Nephron (organoid): ENCODE data around the gene TMEM120B.
A peak's percentile ranks its signal among the peaks of the same experiment; 100 is the strongest.

Source experiments
- H3K27ac Mint-ChIP-seq, 3 experiments: 2 replicates each; pipeline ENCODE4 v1.8.0; 2020; ENCODE audit warnings: mixed read lengths in 3 of 3, mild to moderate bottlenecking in 2 of 3, moderate library complexity in 1 of 3
- H3K27me3 Mint-ChIP-seq: 2 replicates; pipeline ENCODE4 v1.8.0; 2021; ENCODE audit warnings: low read depth, mild to moderate bottlenecking, moderate library complexity, mixed read lengths
- H3K36me3 Mint-ChIP-seq: 2 replicates; pipeline ENCODE4 v1.8.0; 2020; ENCODE audit warnings: low read depth, mixed read lengths
- H3K4me1 Mint-ChIP-seq: 2 replicates; pipeline ENCODE4 v1.8.0; 2020; ENCODE audit warnings: mixed read lengths
- H3K4me3 Mint-ChIP-seq, 3 experiments: 2 replicates each; pipeline ENCODE4 v1.8.0; 2020; ENCODE audit warnings: mild to moderate bottlenecking in 3 of 3, mixed read lengths in 3 of 3, moderate library complexity in 2 of 3
- H3K9me3 Mint-ChIP-seq: 2 replicates; pipeline ENCODE4 v1.8.0; 2020; ENCODE audit warnings: mixed read lengths
- TF ChIP-seq, protein P1 (sequence below), 3 experiments: fragments of 200-600 bp; sonication (generic); IDR thresholded peaks; one replicate each; pipeline ENCODE4 v1.5.0; 2021; ENCODE audit warnings: antibody characterized with exemption in 3 of 3; ENCODE audit not compliant: unreplicated experiment in 3 of 3

Gene TMEM120B

DNA sequence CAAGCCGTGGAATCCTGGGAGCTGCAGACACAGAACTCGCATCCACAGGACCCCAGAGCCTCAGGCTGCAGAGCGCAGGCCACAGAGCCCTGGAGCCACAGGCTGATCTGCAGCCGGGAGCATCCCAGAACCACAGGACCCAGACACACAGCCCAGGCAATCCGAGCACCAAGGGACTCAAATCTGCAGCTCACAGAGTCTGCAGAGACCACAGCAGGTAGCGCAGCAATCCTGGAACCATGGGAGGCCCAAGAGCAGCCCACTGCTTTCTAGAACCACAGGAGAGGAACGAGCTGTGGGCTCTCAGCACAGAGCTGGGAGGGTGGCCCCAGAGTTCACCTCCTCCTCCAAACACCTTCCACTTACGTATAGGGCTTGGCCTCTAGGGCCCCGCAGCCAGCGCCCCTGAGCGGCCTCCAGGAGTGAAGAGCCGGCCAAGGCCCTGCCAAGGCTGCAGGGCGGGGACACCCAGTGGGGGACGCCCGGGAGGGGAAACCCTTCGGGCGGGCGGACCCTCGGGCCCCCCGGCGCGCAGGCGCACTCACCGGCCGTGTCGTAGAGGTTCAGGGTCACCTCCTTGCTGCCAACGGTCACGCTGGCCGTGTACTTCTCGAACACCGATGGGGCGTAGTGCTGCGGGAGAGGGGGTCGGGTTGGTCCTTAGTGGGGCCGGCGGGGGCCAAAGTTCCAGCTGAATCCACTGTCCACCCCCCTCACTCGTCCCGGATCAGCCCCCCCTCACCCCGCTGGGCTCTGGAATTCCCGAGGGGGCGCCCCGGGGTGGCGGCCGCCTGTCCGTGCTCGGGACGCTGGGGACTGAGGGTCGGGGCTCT is 80.3 kb downstream of the TMEM120B start:
- H3K27me3 Mint-ChIP-seq: peaks cover 7% of the 10 kb centered on the region
- H3K36me3 Mint-ChIP-seq: peaks cover 11% of the 10 kb centered on the region
- no peaks in the 10 kb centered on the region for H3K9me3 Mint-ChIP-seq
- H3K4me1 Mint-ChIP-seq: peaks cover 42% of the 10 kb centered on the region
- peak overlapping the region; percentile 79 to 84 (median 83) for H3K4me3 Mint-ChIP-seq
- TF ChIP-seq, protein P1, sequence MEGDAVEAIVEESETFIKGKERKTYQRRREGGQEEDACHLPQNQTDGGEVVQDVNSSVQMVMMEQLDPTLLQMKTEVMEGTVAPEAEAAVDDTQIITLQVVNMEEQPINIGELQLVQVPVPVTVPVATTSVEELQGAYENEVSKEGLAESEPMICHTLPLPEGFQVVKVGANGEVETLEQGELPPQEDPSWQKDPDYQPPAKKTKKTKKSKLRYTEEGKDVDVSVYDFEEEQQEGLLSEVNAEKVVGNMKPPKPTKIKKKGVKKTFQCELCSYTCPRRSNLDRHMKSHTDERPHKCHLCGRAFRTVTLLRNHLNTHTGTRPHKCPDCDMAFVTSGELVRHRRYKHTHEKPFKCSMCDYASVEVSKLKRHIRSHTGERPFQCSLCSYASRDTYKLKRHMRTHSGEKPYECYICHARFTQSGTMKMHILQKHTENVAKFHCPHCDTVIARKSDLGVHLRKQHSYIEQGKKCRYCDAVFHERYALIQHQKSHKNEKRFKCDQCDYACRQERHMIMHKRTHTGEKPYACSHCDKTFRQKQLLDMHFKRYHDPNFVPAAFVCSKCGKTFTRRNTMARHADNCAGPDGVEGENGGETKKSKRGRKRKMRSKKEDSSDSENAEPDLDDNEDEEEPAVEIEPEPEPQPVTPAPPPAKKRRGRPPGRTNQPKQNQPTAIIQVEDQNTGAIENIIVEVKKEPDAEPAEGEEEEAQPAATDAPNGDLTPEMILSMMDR (IDR thresholded peaks at IDR 0.05; ENCODE audit: unreplicated experiment in 3 of 3): no peak
- H3K27ac Mint-ChIP-seq: peak overlapping the region; percentile 48 to 83 (median 60)

DNA sequence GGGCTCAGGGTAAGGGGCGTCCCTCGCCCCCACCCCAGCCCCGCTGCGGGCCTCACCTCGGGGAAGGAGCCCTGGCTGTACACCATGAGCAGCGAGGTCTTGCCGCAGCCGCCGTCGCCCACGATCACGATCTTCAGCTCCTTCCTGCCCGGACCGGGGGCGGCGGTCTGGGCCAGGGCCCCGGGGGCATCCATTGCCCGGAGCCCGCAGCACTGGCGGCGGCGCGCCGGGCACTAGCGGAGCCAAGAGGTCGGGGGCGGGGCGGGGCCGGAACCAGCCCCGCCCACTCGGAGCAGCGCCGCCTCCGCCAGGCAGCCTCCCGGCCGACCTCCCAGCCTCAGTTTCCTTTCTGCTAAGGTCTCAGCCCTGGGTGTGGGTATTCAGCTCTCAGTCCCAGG is 80.9 kb downstream of the TMEM120B start, which contains the start of gene RHOF:
Gene RHOF, minus strand, starts transcription at position 249 of the 398 bp plus-strand sequence. Its CDS starts 55 bp downstream, at position 194.
- Mint-ChIP-seq H3K9me3 (no peaks in the 10 kb centered on the region), H3K27ac (peak within 1 kb of the TSS; percentile 86 to 95 (median 87)), H3K27me3 (peaks cover 7% of the 10 kb centered on the region), H3K4me3 (peak within 1 kb of the TSS; percentile 81 to 86 (median 84)), H3K4me1 (peaks cover 46% of the 10 kb centered on the region), H3K36me3 (peaks cover 14% of the 10 kb centered on the region)
- TF ChIP-seq, protein P1 (IDR thresholded peaks at IDR 0.05; ENCODE audit: unreplicated experiment in 3 of 3): no peak

DNA sequence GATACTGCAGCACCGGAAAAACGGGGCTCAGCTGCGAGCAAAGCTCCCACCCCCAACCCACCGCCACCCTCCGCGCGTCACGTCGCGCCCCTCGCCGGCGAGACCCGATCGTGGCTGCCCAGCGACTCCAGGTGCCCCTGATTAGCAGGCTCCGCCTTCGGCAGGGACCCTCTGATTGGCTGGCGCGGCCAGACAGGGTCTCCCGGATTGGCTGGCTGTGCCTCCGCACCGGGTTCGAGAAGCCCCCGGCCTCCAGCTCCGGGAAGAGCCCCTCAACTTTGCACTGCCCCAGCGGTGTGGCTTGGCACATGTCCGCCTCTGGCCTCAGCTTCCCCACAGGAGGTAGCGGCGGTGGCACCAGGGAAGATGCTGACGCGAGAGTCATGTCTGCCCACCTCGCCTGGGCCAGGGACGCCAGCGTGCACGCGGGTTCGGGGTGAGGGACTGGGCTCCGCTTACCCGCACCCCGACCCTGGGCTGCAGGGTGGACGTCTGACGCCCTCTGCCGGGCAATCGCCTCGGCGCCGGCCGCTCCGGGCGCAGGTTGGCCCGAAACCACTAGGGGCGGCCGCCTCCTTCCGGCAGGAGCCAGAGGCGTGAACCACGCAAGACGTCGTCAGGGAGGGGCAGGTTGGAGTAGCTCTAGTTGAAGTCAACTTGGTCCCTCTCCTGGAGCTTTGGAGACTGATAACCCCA is 81.4 kb downstream of the TMEM120B start:
- peaks cover 7% of the 10 kb centered on the region for H3K27me3 Mint-ChIP-seq
- H3K27ac Mint-ChIP-seq: peak overlapping the region; percentile 86 to 95 (median 87)
- TF ChIP-seq, protein P1 (IDR thresholded peaks at IDR 0.05; ENCODE audit: unreplicated experiment in 3 of 3): peak; percentile 99 to 100 (median 100)
- H3K4me3 Mint-ChIP-seq: peak overlapping the region; percentile 81 to 86 (median 83)
- no peaks in the 10 kb centered on the region for H3K9me3 Mint-ChIP-seq
- peaks cover 19% of the 10 kb centered on the region for H3K36me3 Mint-ChIP-seq
- peaks cover 51% of the 10 kb centered on the region for H3K4me1 Mint-ChIP-seq

DNA sequence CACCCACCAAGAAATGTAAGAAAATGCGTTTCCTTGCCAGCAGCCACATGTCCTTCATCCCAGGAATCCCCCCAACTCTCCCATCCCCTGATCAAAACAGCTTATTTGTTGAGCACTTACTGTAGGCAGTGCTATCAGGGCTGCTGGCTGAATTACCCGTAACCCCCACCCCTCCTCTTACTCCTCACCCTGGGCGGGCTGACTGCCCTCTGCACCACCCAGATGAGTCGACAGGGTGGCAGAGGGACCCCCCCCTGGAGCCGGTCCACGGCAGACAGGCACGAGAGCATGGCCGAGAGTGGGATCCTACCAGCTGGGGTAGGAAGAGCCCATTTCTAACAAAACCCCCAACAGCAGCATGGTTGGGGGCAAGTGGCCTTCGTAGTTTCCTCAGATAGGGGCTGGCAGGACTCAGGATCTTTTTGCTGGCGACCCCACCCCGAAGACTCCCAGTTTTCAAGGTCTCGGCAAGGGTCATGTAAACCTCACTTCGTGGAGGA is 82.0 kb downstream of the TMEM120B start:
- Mint-ChIP-seq H3K4me1 (peaks cover 55% of the 10 kb centered on the region), H3K27me3 (peaks cover 7% of the 10 kb centered on the region)
- TF ChIP-seq, protein P1 (IDR thresholded peaks at IDR 0.05; ENCODE audit: unreplicated experiment in 3 of 3): no peak

DNA sequence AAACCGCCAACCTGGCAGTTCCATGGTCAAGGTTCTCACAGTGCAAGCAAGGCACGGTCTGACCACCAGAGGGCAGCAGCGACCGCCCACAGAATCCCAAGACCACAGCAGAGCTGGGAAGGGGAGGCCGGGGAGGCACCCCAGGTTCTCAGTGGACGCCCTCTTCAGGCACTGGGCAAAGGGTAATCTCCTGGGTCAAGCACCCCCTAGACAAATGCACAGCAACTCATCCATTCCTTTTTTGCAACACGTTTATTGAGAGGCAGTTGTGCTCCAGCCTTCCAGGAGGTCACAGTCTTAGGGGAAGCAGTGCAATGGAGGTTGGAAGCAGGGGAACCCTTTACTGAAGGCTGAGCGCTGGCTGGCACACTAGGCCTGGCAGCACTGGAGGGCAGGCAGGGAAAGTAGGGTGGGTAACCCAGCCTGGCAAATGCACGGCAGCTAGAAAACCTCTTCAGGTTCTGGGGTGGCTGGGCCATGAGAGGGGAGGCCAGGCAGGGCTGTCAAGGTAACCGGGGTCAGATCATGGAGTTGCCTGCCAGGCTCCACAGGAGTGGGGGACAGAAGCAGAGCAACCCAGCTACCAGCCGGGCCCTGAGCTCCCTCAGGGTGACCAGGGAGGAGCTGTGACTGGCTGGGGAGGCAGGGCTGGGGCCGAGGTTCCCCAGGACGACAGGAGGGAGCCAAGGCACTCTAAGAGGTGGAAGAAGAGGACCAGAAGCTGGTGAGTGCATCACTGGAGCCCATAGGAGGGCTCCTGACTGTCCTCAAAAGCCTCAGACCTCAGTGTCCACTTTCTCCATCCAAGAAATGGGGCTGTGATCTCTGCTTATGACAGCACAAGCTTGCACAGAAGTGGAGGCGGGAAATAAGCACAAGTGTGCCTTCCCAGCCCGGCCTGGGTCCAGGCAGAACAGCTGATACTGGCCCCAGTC is 82.7 kb downstream of the TMEM120B start:
- Mint-ChIP-seq H3K36me3 (peaks cover 22% of the 10 kb centered on the region), H3K9me3 (no peaks in the 10 kb centered on the region), H3K27me3 (peaks cover 7% of the 10 kb centered on the region), H3K27ac (peak overlapping the region; percentile 86 to 95 (median 87)), H3K4me1 (peaks cover 53% of the 10 kb centered on the region), H3K4me3 (peak overlapping the region; percentile 81 to 86 (median 83))
- TF ChIP-seq, protein P1 (IDR thresholded peaks at IDR 0.05; ENCODE audit: unreplicated experiment in 3 of 3): peak; percentile 82 to 94 (median 93)

More for the DNA sequence above, 82.0 kb downstream of the TMEM120B start:
- Mint-ChIP-seq H3K27ac (peak overlapping the region; percentile 86 to 95 (median 87)), H3K4me3 (peak overlapping the region; percentile 81 to 86 (median 83)), H3K36me3 (peaks cover 22% of the 10 kb centered on the region), H3K9me3 (no peaks in the 10 kb centered on the region)
